Measurements from ENCODE around the gene GLYR1. TPM values are rescaled to one million over a fixed set of nuclear protein-coding genes. Genes with fewer than 3 reads are reported as not detected.

Gene GLYR1
- total RNA-seq, 1 experiment from 2014 or later = 111 TPM

- Histone ChIP-seq H3K9me3 (ENCODE audit: control insufficient read depth, insufficient read depth, low read depth, low read length) (no peaks in the 10 kb centered on the region), H3K27me3 (ENCODE audit: control insufficient read depth, insufficient read depth, low read length) (no peaks in the 10 kb centered on the region), H3K4me3 (ENCODE audit: low read depth in 2 of 2, low read length in 2 of 2) (no peak overlapping the region), H3K36me3 (ENCODE audit: control insufficient read depth, insufficient read depth, low read length) (peaks cover 32% of the 10 kb centered on the region), H3K27ac (ENCODE audit: low read length) (no peak overlapping the region), H3K4me1 (ENCODE audit: control insufficient read depth, insufficient read depth, low read length) (no peaks in the 10 kb centered on the region)
- in situ Hi-C loops (cut with HindIII; ENCODE audit: low pct_unique_long_range_greater_than_20kb, low sequenced_read_pairs) (no loop called here), intact Hi-C loops (cut with micrococcal nuclease; ENCODE audit: unreplicated experiment) (no loop called here)
- TF ChIP-seq TCF7L2 (IDR thresholded peaks at IDR 0.05; ENCODE audit: low read depth, low read length) (no peak), CTCF (IDR thresholded peaks at IDR 0.05) (no peak), REST (IDR thresholded peaks at IDR 0.05; ENCODE audit: insufficient read depth in 1 of 2, low read depth in 2 of 2, low read length in 1 of 2) (no peak), SIN3A (IDR thresholded peaks at IDR 0.05; ENCODE audit: borderline replicate concordance, insufficient read depth, low read depth, low read length) (no peak), POLR2AphosphoS5 (IDR thresholded peaks at IDR 0.05; ENCODE audit: low read depth, low read length) (no peak)
- POLR2A ChIA-PET = no interaction called here
- ATAC-seq (no peak), DNase-seq (ENCODE audit: low read depth, low spot score) (no peak)
- CTCF ChIA-PET = no interaction called here
- no TSS peak for BruUV-seq (replicated peaks)
Observed at GRCh38 chr16:4831616-4832015, 15.5 kb downstream of the GLYR1 start.

GRCh38 chr16:4830408-4830807 is 16.7 kb downstream of the GLYR1 start:
- Histone ChIP-seq H3K27me3 (ENCODE audit: control insufficient read depth, insufficient read depth, low read length) (no peaks in the 10 kb centered on the region), H3K4me1 (ENCODE audit: control insufficient read depth, insufficient read depth, low read length) (no peaks in the 10 kb centered on the region), H3K36me3 (ENCODE audit: control insufficient read depth, insufficient read depth, low read length) (peaks cover 25% of the 10 kb centered on the region), H3K4me3 (ENCODE audit: low read depth in 2 of 2, low read length in 2 of 2) (no peak overlapping the region), H3K9me3 (ENCODE audit: control insufficient read depth, insufficient read depth, low read depth, low read length) (no peaks in the 10 kb centered on the region), H3K27ac (ENCODE audit: low read length) (no peak overlapping the region)
- ChIA-PET POLR2A (no interaction called here), CTCF (no interaction called here)
- in situ Hi-C loops (cut with HindIII; ENCODE audit: low pct_unique_long_range_greater_than_20kb, low sequenced_read_pairs) = no loop called here
- DNase-seq (ENCODE audit: low read depth, low spot score) = no peak
- BruUV-seq (replicated peaks) = no TSS peak
- no peak for TF ChIP-seq SIN3A (IDR thresholded peaks at IDR 0.05; ENCODE audit: borderline replicate concordance, insufficient read depth, low read depth, low read length)
- TF ChIP-seq TCF7L2 (IDR thresholded peaks at IDR 0.05; ENCODE audit: low read depth, low read length) = no peak
- no peak for TF ChIP-seq CTCF (IDR thresholded peaks at IDR 0.05)
- TF ChIP-seq POLR2AphosphoS5 (IDR thresholded peaks at IDR 0.05; ENCODE audit: low read depth, low read length) = no peak
- TF ChIP-seq REST (IDR thresholded peaks at IDR 0.05; ENCODE audit: insufficient read depth in 1 of 2, low read depth in 2 of 2, low read length in 1 of 2) = no peak
- intact Hi-C loops (cut with micrococcal nuclease; ENCODE audit: unreplicated experiment) = no loop called here
- ATAC-seq = no peak
